IMR-90 (cell line): ENCODE results near the gene ME1. TPM values are rescaled to one million over a fixed set of nuclear protein-coding genes. Genes with fewer than 3 reads are reported as not detected.
A peak's percentile ranks its signal among the peaks of the same experiment; 100 is the strongest.

Source experiments
- ATAC-seq: fragments of 200-7000 bp; cut with Tn5 transposase; 2 replicates; pipeline ENCODE4 v1.9.1; 2020; ENCODE audit warnings: low read depth, mild to moderate bottlenecking, moderate library complexity
- BruUV-seq: library from RNA; stranded (reverse); fragments of 400-500 nt; replicated peaks from 2 replicates; lab custom pipeline; 2021; lab: Mats Ljungman, UMichigan
- CTCF ChIA-PET: fragments of 300-600 bp; formaldehyde crosslinking; extraction: SDS; loops from one replicate; lab custom pipeline; 2021; ENCODE audit warnings: antibody characterized with exemption; lab: Yijun Ruan, JAX
- POLR2A ChIA-PET: fragments of 300-600 bp; sonication (Branson Sonifier 250); formaldehyde crosslinking; loops from one replicate; lab custom pipeline; 2022; ENCODE audit warnings: antibody characterized with exemption; ENCODE audit not compliant: unreplicated experiment; lab: Charles Lee
- DNase-seq: peaks from one replicate; pipeline ENCODE4 v3.0.0; 2013
- H2AFZ ChIP-seq: replicated peaks from 2 replicates; pipeline ENCODE3; 2013; ENCODE audit warnings: low read length, mild to moderate bottlenecking; ENCODE audit not compliant: poor library complexity
- H2AK5ac ChIP-seq: 2 replicates; pipeline ENCODE4 v1.6.1; 2013; ENCODE audit warnings: low read depth, low read length, inconsistent platforms
- H2AK9ac ChIP-seq: replicated peaks from 2 replicates; pipeline ENCODE3; 2013; ENCODE audit warnings: mild to moderate bottlenecking, low read depth, low read length, moderate library complexity; ENCODE audit not compliant: poor library complexity
- H2BK120ac ChIP-seq: 2 replicates; pipeline ENCODE4 v1.6.1; 2013; ENCODE audit warnings: low read depth, low read length, inconsistent platforms
- H2BK15ac ChIP-seq: 3 replicates; pipeline ENCODE4 v1.6.1; 2013; ENCODE audit warnings: low read depth, low read length, inconsistent platforms
- H2BK20ac ChIP-seq: 2 replicates; pipeline ENCODE4 v1.6.1; 2013; ENCODE audit warnings: low read depth, mild to moderate bottlenecking, inconsistent platforms, low read length, moderate library complexity
- H2BK5ac ChIP-seq: 2 replicates; pipeline ENCODE4 v1.6.1; 2013; ENCODE audit warnings: mild to moderate bottlenecking, low read depth, low read length, inconsistent platforms; ENCODE audit not compliant: poor library complexity, severe bottlenecking
- H3K14ac ChIP-seq: replicated peaks from 2 replicates; pipeline ENCODE4 v1.6.1; 2013; ENCODE audit warnings: low read depth, low read length, inconsistent platforms
- H3K18ac ChIP-seq: 2 replicates; pipeline ENCODE4 v1.6.1; 2013; ENCODE audit warnings: low read depth, low read length, control low read depth
- H3K23ac ChIP-seq: 2 replicates; pipeline ENCODE4 v1.6.1; 2013; ENCODE audit warnings: low read depth, low read length, inconsistent platforms
- H3K27ac ChIP-seq: 2 replicates; pipeline ENCODE4 v1.5.1; 2013; ENCODE audit warnings: mild to moderate bottlenecking, control low read depth, low read length; ENCODE audit not compliant: insufficient read depth
- H3K27me3 ChIP-seq: 2 replicates; pipeline ENCODE4 v1.6.1; 2013; ENCODE audit warnings: low read length; ENCODE audit not compliant: control insufficient read depth, insufficient read depth
- H3K36me3 ChIP-seq: 2 replicates; pipeline ENCODE4 v1.6.1; 2013; ENCODE audit warnings: low read length, mixed read lengths; ENCODE audit not compliant: control insufficient read depth, insufficient read depth
- H3K4ac ChIP-seq: 2 replicates; pipeline ENCODE4 v1.6.1; 2013; ENCODE audit warnings: low read depth, low read length, inconsistent platforms
- H3K4me1 ChIP-seq: 2 replicates; pipeline ENCODE4 v1.6.1; 2013; ENCODE audit warnings: low read length, mixed read lengths; ENCODE audit not compliant: control insufficient read depth, insufficient read depth
- H3K4me2 ChIP-seq: 2 replicates; pipeline ENCODE4 v1.6.1; 2013; ENCODE audit warnings: low read depth, mild to moderate bottlenecking, control low read depth, low read length, moderate library complexity
- H3K4me3 ChIP-seq: 2 replicates; pipeline ENCODE4 v1.5.1; 2013; ENCODE audit warnings: low read depth, mild to moderate bottlenecking, control low read depth, low read length, moderate library complexity; ENCODE audit not compliant: insufficient read depth
- H3K56ac ChIP-seq: 2 replicates; pipeline ENCODE4 v1.6.1; 2013; ENCODE audit warnings: low read length, inconsistent platforms; ENCODE audit not compliant: insufficient read depth; ENCODE audit errors: extremely low read depth
- H3K79me1 ChIP-seq, 2 experiments: 2 replicates each; pipeline ENCODE4 v1.6.1; 2013; ENCODE audit warnings: low read length in 2 of 2, inconsistent platforms in 1 of 2, low read depth in 1 of 2
- H3K9ac ChIP-seq: 2 replicates; pipeline ENCODE4 v1.6.1; 2013; ENCODE audit warnings: low read depth, low read length, control low read depth
- H3K9me1 ChIP-seq: 2 replicates; pipeline ENCODE4 v1.6.1; 2013; ENCODE audit warnings: low read length, inconsistent platforms; ENCODE audit not compliant: insufficient read depth
- H3K9me3 ChIP-seq: 2 replicates; pipeline ENCODE4 v1.6.1; 2013; ENCODE audit warnings: low read length; ENCODE audit not compliant: control insufficient read depth, insufficient read depth
- H4K20me1 ChIP-seq: 2 replicates; pipeline ENCODE4 v1.6.1; 2013; ENCODE audit warnings: low read length, inconsistent platforms; ENCODE audit not compliant: insufficient read depth
- H4K5ac ChIP-seq: 2 replicates; pipeline ENCODE4 v1.6.1; 2013; ENCODE audit warnings: mild to moderate bottlenecking, low read depth, low read length, control low read depth
- H4K8ac ChIP-seq, 2 experiments: 2 replicates each; pipeline ENCODE4 v1.6.1; 2013; ENCODE audit warnings: low read depth in 2 of 2, low read length in 2 of 2, control low read depth in 1 of 2, inconsistent platforms in 1 of 2
- H4K91ac ChIP-seq: 2 replicates; pipeline ENCODE4 v1.6.1; 2013; ENCODE audit warnings: low read depth, low read length, inconsistent platforms; ENCODE audit not compliant: insufficient read depth
- MAFK ChIP-seq: IDR thresholded peaks from 2 replicates; pipeline ENCODE4 v1.6.1; 2012; ENCODE audit warnings: low read depth, low read length, improper control_type of control experiment
- MXI1 ChIP-seq: IDR thresholded peaks from 2 replicates; pipeline ENCODE4 v1.6.1; 2012; ENCODE audit warnings: low read depth, mild to moderate bottlenecking, low read length, moderate library complexity, borderline replicate concordance
- WGBS, 2 experiments: methylation state at CpG; one replicate each; pipeline versions ENCODE4 v1.1.5 to v1.1.7; 2013; ENCODE audit warnings: missing lambda C conversion rate in 2 of 2; ENCODE audit not compliant: insufficient read length in 1 of 2; ENCODE audit errors: extremely low coverage in 2 of 2; 5-methylcytosine and 5-hydroxymethylcytosine counted together
- dilution Hi-C: fragments of 300-500 bp; cut with HindIII; formaldehyde crosslinking; loops from one replicate; pipeline ENCODE4 v1.14.3; 2018; ENCODE audit warnings: low sequenced_read_pairs; ENCODE audit not compliant: unreplicated experiment
- in situ Hi-C: fragments of 300-500 bp; cut with MboI; formaldehyde crosslinking; loops from 3 replicates; pipeline ENCODE4 v1.14.3; 2019; ENCODE audit warnings: low sequenced_read_pairs, inconsistent platforms, mixed read lengths
- intact Hi-C: fragments of 100-400 bp; cut with micrococcal nuclease; formaldehyde crosslinking; loops from 2 replicates; pipeline ENCODE4 v1.10.0; 2022
- polyA plus RNA-seq, 3 experiments: library from polyadenylated mRNA; depleted of rRNA; stranded (reverse); fragments of >200 nt; gene quantifications; 2 replicates each; pipeline ENCODE4 v1.2.3, GENCODE V29; 2012; ENCODE audit warnings: low replicate concordance in 1 of 3
- total RNA-seq: library from RNA; depleted of rRNA; stranded (reverse); fragments of >200 nt; gene quantifications from 2 replicates; pipeline ENCODE4 v1.2.3, GENCODE V29; 2012

Gene ME1
- total and polyA plus RNA-seq, 2 of the 4 experiments (the other 2 are of a cell fraction): 21.5 to 24.4 TPM

GRCh38 chr6:83431545-83432155 is 799 bp upstream of the ME1 start:
- ATAC-seq: no peak
- peak overlapping the region; percentile 96 for H3K18ac ChIP-seq
- peak overlapping the region; percentile 76 for H3K9ac ChIP-seq
- H2AFZ ChIP-seq: peak overlapping the region; percentile 99
- H3K4me2 ChIP-seq: peak overlapping the region; percentile 74; the same call in 1 of the 2 replicates
- peaks cover 5 to 23% of the 10 kb centered on the region in 2 experiments; a peak in 3 of 4 replicates for H3K79me1 ChIP-seq
- H3K4me1 ChIP-seq: peaks cover 7% of the 10 kb centered on the region
- intact Hi-C loops (loop anchor here (5.0 kb wide), 2 partner anchors 81 to 209 kb away; partner anchors contain the start of gene PRSS35), dilution Hi-C loops (no loop called here), in situ Hi-C loops (no loop called here)
- no peak overlapping the region for H3K4me3 ChIP-seq
- H4K91ac ChIP-seq: peak overlapping the region; percentile 97
- peak overlapping the region; percentile 97 for H3K14ac ChIP-seq
- peak overlapping the region; percentile 99 for H2BK120ac ChIP-seq
- H3K36me3 ChIP-seq: no peaks in the 10 kb centered on the region
- peak overlapping the region; percentile 82 for H2BK5ac ChIP-seq
- H4K20me1 ChIP-seq: no peaks in the 10 kb centered on the region
- H2AK5ac ChIP-seq: peak overlapping the region; percentile 71
- no peak for DNase-seq
- H3K4ac ChIP-seq: peak overlapping the region; percentile 100
- no peaks in the 10 kb centered on the region for H3K27me3 ChIP-seq
- H4K8ac ChIP-seq: peak overlapping the region; percentile 94 to 95; a peak in 3 of 4 replicates
- H2BK20ac ChIP-seq: peak overlapping the region; percentile 95
- H3K9me1 ChIP-seq: peaks cover 5% of the 10 kb centered on the region; the same call in 1 of the 2 replicates
- POLR2A ChIA-PET: no interaction called here
- peak overlapping the region; percentile 98; the same call in 2 of the 3 replicates for H2BK15ac ChIP-seq
- peak overlapping the region; percentile 74 for H3K27ac ChIP-seq
- BruUV-seq: no TSS peak
- TF ChIP-seq MXI1: no peak
- peak; percentile 92 for TF ChIP-seq MAFK
- peak overlapping the region; percentile 84; the same call in 1 of the 2 replicates for H3K56ac ChIP-seq
- H4K5ac ChIP-seq: peak overlapping the region; percentile 98
- CTCF ChIA-PET: no interaction called here
- H2AK9ac ChIP-seq: peak overlapping the region; percentile 92
- peak overlapping the region; percentile 97 for H3K23ac ChIP-seq
- WGBS, 2 experiments: 69% methylated on average over 2 of the region's 19 CpGs; no CpG with 5 or more reads in 1 of the 2 experiments
- H3K9me3 ChIP-seq: no peaks in the 10 kb centered on the region
